ENCODE measurements around the gene HOXC5.

The HOXC5 gene

DNA sequence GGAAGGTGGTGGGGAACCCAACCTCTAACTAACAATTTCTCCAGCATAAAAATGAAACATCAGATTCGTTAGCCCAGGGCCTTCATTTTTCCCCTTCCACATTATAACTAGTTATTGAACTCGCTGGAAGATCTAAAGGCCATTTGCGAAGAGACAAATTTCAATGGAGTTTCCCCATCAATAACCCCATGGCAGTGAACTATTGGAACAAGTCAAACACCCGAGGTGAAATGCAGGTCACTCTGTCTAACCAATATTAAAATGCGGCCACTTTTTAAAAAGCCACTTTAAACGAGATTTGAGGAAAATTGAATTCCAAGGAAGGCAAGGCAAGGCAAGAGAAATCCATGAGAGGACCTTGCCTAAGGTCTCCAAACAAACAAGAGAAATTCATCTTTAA lies 16.3 kb downstream of the HOXC5 start:
- no peak for DNase-seq

DNA sequence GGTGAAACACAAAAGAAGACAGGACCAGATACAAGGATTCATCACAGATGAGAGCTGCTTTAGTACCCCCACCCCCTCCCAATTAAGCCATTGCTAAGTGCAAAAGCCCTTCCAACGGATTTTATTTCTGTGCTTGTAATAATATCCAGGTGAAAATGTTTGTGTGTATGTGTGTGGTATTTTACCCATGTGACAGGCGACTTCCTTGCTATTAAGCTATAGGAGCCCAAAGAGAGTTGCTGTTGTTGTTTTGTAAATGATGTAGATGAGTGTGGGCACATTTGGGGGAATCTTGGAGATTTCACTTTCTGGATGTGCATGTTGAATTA lies 17.6 kb downstream of the HOXC5 start:
- DNase-seq = no peak

DNA sequence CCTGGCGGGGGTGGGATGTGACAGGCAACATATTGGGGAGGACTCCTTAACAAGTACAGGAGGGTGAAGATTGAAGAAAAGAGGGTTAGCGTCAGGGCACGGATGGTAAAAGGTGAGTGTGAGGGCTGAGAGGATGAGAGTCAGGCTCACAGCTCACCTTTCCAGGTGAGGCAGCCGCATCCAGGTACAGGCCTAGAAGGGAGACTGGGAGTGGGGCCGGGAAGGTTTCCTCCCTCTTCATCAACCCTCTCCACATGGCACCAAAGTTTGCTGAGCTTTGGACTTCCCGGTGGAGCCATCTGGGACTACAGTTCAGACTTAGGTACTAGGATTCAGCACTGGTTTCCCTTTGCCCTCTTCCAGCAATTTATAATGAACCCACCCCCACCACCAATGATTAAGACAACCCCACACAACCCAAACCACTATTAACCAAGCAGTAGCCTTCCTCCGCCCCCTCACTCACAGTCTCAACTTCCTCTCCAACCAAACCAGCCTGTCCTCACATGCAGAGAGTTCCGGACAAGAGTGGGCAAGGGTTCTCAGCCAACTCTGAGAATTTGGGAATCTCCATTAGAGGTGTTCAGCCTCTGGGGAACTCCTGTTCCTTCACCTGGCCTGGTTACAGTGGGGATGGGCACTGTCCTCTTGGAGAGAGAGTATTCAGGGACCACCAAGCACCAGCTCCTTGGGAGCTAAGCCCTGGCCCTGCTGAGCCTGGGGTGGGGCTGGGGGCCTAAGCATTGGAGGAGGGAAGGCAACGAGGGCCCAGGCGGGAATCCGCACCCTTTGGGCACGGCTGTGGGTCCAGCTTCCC lies 18.4 kb downstream of the HOXC5 start:
- DNase-seq = no peak

DNA sequence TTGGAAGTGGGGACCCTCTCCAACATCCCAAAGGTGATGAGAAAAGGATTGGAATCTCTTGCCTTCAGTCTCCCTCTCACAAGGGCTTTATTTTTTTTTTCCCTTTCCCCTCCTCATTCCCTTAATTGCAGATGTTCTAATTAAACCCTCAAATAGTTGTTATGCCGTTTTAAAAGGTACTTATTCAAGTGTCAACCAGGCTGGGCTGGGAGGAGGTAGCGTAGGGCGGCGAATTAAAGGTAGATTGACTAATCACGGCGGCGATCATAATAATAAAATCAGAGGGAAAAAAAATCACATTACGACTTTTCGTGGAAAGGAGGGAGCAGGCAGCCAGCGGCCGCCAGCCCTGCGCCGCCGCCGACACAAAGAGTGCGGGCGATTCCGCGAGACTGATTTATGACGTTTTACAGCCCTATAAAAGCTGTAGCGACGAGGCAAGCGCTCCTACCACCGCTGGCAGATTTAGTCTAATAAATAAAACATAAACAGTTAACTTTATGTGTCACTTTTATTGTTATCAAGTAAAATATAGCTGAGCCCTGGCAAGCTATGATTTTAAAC lies 19.1 kb downstream of the HOXC5 start:
- DNase-seq = peak; percentile 24

DNA sequence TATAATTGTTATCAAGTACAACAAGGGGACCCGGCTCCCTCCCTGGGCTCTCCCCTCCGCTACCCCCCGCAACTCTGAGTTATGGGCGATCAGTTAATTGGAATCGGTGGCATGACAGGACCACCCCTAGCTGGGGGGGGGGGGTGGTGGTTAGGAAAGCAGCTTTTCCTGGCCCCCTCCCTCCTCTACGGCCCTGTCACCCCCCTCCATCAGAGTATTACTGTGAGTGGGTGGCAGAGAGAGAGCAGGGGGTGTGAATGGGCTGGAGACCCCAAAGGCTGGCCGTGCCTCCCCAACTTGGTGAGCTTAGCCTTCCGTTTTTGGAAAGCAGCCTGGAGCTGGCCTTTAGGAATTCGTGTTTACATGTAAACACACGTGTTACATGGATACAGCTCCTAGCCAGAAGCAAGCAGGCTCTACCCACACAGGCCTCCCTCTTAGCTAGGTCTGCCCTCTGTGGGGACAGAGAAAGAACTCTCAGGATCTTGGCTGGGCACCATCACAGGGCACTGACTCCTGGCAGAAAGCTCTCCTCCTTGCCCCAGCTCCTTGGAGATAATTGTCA lies 19.7 kb downstream of the HOXC5 start:
- DNase-seq = no peak

DNA sequence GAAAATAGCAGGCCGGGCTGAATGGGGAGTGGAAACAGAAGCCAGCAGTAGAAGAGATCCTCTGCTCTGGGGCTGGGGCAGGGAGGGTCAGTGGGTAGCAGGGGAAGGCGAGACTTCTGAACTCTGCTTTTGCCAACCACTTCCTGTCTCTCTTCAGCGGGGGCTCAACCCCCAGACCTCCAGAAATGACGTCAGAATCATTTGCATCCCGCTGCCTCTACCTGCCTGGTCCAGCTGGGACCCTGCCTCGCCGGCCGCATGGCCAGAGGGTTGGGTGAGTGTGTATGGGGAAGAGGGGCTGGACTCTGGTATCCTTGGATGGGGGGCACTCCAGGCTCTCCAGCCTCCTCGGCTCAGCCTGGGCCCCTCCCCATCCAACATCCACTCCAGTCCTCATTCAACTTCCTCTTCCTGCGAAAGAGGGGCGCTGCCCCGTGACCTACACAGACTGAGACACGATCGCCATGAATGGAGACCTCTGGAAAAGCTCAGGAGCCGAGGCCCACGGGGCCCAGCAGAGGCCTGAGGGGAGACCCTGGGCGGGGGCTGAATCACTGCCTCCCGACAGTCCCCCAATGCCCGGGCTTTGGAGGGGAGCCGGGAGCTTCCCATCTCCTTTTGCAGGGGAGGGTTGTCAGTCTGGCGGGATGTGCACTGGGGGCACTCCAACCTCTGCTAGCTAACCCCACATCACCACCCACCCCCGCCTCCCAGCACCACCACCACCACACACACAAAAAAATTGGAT lies 20.3 kb downstream of the HOXC5 start:
- no peak for DNase-seq

DNA sequence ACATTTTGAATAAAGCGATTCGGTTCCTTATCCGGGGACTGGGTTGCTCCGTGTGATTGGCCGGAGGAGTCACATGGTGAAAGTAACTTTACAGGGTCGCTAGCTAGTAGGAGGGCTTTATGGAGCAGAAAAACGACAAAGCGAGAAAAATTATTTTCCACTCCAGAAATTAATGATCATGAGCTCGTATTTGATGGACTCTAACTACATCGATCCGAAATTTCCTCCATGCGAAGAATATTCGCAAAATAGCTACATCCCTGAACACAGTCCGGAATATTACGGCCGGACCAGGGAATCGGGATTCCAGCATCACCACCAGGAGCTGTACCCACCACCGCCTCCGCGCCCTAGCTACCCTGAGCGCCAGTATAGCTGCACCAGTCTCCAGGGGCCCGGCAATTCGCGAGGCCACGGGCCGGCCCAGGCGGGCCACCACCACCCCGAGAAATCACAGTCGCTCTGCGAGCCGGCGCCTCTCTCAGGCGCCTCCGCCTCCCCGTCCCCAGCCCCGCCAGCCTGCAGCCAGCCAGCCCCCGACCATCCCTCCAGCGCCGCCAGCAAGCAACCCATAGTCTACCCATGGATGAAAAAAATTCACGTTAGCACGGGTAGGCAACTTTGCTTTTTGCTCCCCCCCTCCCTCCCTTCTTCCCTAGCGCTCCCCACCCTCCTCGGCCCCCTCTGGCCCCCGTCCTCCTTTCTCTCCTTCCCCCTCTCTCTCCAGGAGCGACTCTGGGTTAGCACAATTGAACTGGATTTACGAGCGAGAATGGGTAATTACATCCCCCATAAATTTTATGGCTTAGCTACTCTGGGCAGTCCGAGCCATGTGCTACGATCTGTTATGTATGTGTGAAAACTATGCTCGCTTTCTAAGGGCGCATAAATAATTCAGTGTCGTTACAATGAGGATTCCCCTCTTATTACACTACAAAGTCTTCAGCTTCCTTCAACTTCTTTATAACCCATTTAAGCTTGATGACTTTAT lies 21.2 kb downstream of the HOXC5 start, which contains the start of gene HOXC4:
Gene HOXC4 (plus strand): TSS at position 85 of the 991 bp plus-strand sequence. CDS start 88 bp downstream, at position 173.
- DNase-seq = no peak

DNA sequence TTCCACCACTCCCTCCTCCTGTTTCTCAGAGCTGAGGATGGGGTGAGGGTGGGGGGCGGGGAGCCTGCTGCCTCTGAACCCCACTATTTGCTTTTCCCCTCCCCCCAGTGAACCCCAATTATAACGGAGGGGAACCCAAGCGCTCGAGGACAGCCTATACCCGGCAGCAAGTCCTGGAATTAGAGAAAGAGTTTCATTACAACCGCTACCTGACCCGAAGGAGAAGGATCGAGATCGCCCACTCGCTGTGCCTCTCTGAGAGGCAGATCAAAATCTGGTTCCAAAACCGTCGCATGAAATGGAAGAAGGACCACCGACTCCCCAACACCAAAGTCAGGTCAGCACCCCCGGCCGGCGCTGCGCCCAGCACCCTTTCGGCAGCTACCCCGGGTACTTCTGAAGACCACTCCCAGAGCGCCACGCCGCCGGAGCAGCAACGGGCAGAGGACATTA lies 21.9 kb downstream of the HOXC5 start:
- no peak for DNase-seq

DNA sequence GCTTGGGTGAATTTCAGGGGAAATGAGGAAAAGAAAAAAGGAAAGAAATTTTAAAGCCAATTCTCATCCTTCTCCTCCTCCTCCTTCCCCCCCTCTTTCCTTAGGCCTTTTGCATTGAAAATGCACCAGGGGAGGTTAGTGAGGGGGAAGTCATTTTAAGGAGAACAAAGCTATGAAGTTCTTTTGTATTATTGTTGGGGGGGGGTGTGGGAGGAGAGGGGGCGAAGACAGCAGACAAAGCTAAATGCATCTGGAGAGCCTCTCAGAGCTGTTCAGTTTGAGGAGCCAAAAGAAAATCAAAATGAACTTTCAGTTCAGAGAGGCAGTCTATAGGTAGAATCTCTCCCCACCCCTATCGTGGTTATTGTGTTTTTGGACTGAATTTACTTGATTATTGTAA lies 22.7 kb downstream of the HOXC5 start:
- no peak for DNase-seq

DNA sequence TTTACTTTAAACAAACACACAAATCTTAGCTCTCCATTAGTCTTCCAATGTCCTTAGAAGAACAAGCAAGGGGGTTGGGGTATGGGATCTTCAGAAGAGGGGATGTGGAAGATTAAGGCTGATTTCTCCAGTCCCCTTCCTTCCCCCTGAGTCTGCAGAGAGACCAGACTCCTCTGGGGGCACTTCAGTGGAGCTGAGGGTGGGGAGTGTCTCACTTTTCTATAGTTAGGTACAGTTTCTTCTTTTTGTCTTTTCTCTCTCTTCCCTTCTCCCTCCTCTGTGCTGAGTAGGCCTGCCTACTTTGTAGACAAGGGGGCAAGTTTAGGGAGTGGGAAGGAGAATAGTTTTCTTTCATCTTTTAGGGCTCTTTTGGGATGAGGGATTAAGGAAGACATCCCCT lies 23.3 kb downstream of the HOXC5 start:
- DNase-seq = no peak

DNA sequence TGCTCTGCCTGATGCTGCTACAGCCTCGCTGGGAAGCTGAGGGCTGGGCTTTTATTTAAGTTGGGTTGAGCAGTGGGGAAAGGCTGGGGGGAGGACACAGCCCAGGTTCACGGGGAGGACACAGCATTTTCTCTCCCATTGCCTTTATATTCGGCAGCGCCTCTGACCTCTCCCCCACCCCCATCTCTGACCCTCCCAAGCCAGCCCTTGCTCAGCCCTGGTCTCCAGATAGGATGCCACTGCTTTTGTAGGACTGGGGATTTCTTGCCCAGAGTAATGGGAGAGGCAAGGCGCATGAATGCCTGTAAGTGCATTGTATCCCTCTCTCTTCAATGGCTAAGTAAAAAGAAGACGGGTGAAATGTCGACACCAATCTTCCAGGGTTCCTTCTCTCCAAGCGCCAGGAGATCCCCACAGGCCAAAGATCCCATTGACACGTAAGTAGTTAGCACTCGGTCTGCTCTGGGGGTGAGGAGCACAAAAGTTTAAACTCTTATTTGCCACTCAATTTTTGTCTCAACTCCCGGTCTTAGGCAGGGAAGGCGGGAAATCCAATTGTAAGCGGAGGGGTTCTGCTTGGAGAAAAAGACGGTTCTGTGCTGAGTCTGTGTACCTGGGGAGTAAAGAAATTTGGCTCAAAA lies 25.4 kb downstream of the HOXC5 start:
- DNase-seq = no peak

DNA sequence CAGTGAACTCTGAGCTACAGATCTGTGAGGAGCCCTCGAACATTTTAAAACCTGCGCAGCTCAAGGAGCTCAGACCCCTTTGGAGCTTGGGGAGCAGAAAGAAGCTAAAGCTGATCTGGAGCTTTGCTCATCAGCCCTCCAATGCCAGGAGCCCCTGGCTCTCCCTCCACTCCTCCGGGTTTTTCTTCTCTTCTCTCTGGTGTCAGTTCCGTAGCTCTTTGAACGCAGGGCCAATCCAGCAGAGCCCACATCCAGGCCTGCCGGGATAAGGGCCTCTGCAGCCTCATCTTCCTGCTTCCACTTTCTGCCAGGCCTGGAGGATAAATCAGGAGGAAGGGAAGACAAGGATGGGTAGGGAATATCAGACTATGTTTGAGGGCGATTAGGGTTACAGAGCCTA lies 26.8 kb downstream of the HOXC5 start:
- DNase-seq = no peak

DNA sequence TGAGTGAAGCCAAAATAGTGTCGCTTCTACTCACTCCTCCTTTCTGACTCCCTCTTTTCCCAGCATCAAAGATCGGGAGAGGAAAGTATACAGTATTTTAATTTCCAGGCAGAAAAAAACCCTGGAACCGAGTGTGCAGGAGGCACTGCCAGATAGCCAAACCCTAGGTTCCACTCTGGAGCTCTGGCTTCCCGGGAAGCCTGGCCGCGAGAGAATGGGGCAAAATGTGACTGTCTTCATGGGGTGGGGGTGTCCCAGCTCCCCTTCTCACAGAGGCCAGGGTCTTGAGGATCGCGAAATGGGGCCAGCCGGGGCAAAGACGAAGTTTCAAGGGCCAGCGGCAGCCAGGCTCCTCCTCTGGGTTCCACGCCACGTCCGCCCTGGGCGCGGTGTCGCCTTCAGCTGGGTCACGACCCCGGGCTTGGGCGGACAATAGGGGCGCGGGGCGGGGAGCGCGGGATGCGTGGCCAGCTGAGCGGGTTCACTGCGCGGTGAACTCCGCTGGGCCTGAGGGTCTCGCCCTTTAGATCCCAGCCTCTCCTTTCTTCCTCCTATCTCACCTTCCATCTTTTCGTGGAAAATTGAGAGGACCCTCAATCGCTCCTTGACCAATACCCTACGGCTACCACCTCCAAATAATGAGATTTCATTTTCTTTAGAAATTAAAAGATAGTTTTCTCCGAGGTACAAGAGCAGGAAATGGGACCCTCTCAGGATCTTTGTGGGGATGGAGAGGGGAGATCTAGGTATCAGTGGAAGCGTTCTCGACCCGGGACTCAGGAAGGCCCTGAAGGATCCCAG lies 27.5 kb downstream of the HOXC5 start:
- no peak for DNase-seq

DNA sequence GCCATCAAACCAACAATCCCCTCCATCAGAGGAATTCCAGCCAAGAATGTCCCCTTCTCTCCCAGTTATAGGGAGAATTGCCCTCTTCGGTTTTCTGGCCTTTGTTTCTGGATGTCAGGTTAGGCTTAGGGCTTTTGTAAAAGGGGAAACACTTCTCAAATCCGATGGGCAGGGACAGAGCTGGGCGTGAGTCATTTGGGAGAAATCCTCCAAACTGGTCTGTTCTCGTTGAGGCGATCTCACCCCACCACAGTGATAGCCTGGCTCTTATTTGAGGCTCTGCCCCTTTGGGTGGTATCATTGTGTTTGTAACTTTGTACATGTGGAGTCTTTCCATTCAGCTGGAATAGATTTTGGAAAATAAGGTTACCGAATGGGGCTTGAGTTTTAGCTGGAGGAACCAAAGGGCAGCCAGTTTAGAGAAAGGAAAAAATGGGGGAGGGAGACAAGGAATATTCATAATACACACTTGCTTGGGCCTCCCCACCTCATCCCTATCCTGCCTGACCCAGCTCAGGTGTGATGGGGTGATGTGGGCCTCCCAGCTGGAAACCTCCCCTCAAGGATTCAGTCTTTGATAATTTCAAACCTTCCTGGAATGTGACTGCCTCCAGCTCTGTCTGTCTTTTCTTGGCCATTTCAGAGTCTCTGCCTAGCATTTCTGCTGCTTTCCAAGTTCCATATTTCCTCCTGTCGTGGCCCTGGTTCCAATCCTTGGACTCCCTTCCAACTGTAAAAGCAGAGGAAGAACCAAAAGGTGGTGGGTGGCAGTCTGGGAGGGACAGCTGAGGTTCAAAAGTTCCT lies 28.3 kb downstream of the HOXC5 start:
- DNase-seq = no peak

DNA sequence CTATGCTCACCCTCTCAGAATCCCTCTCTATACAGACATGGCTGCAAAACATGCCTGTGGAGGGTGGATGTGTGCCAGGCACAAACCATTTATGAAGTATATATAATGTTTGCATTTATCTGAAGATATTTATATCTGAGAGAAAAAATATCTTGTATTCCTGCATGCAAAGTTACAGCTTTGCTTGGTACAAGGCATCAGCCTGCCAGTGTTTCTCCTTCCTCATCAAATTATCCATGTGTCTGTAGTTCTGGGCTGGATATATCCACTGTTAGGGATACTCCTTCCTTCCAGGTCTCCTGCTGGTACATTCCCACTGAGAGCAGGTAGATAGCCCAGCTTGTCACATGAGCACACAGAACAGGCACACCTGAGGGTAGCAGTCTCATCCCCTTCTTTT lies 32.8 kb downstream of the HOXC5 start:
- DNase-seq = no peak

DNA sequence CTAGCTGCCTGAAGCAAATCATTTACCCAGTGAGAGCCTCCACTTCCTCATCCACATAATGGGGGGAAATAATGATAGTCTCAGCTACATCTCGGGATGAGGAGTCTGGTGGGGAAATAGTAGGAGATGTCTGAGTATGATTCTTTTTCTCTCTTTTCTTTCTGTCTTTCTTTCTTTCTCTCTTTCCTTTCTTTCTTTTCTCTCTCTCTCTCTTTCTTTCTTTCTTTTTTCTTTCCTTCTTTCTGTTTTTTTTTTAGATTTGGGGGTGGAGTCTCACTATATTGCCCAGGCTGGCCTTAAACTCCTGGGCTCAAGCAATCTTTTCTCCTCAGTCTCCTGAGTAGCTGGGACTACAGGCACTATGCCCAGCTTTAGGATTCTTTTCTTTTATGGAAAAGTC lies 33.6 kb downstream of the HOXC5 start:
- DNase-seq = no peak

DNA sequence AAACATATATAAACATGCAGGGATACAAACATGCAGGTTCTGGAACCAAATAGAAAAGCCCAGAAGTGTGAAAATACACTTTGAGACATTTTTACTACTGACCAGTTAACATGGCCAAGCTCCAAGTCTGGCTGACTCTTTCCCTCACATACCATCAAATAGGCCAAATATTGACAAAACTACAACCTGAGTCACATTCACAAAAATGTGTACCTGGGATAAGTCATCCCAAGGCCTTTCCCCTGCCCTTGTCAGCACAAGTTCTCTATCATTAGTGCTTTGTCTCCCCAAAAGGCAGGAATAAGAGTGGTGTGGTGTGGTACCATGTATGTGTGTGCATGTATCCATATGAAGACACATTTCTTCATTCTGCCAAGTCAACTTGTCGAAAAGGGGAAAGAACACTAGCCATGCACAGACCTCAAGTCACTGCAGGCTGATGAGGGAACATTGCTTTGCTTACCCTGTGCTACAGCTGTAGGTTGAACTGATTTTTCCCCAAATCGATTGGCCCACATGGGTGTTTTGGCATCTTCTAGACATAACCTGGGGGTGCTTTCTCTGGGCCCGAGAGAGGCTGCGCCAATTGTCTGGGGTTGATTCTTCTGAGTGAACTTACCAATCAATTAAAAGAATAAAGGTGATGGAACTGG lies 35.7 kb downstream of the HOXC5 start:
- DNase-seq = no peak

DNA sequence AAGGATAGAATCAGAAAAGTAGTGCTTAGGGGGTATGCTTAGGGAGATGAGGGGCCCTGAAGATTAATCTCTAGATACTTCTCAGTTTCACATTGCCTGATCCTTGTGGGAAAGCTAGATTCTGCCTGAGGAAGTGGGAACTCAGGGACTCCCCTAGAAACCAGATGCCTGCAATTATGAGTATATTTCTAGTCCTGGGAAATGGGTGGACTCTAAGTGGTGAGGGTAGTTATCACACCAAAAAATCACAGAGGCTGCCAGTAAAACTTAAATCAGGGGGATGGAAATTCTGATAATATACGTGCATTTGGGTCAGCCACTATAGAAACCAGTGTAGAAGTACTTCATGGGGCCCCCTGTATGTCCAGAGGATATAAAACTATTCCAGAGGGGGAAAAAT lies 39.1 kb downstream of the HOXC5 start:
- DNase-seq = no peak

DNA sequence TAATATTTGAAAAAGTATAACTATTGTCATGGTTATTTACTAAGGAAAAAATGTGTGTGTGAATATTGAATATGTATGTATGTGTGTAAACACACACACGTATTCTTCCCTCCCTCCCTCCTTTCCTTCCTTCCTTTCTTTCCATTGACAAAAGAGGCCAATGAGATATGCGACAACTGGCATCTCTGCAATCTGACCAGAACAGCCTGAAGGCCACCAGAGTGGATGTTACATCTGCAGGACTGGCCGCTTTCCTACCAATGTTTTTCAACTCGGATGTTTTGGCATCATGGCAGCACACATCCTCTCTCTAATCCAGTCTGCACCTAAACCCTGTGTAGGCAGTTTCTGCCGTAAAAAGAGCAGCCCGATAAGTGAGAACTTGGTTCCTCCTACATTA lies 41.5 kb downstream of the HOXC5 start:
- no peak for DNase-seq

DNA sequence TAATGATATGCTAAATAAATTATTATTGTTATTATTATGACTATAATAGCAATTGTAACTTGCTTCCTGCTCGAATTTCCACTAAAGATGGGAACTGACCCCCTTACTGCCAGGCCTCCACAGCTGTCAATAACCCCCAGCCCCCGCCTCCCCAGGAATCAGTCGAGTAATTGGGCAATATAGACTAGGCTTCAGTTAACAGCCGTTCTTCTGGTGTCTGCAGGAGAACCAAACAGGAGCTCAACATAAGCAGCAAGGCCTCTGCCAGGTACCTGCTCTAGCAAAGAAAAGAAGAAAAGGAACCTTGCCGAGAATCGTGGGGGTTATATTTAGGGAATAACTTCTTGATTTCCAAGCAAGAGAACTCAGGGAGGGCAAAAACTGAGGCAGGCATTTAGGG lies 42.6 kb downstream of the HOXC5 start:
- no peak for DNase-seq
